Measurements from ENCODE around the gene KCNMB1. TPM values are rescaled to one million over a fixed set of nuclear protein-coding genes. Genes with fewer than 3 reads are reported as not detected.

Gene KCNMB1
- total RNA-seq, 6 experiments from 2014 or later = not detected

GRCh38 chr5:170327168-170327567, 62.0 kb downstream of the KCNMB1 start:
- Mint-ChIP-seq H3K27ac (no peak overlapping the region), H3K36me3 (ENCODE audit: low read depth) (no peaks in the 10 kb centered on the region), H3K9me3 (no peaks in the 10 kb centered on the region), H3K4me1 (ENCODE audit: low read depth) (peaks cover 5% of the 10 kb centered on the region; the same call in 1 of the 2 replicates), H3K4me3 (no peak overlapping the region), H3K27me3 (ENCODE audit: insufficient read depth) (no peaks in the 10 kb centered on the region)
- no peak for DNase-seq
- no peak for TF ChIP-seq CTCF (IDR thresholded peaks at IDR 0.05)

Other genes with a start within 250 kb of the KCNMB1 start
- gene C5orf58, start 156.4 kb downstream of the KCNMB1 start, total RNA-seq (2021; fragmentation: NEBNext Ultra II Directional; extraction: Animal tissue kit (Norgen Biotek cat#: 25700)) = not detected
- not detected for gene LCP2, start 91.6 kb downstream of the KCNMB1 start, total RNA-seq (2021; fragmentation: NEBNext Ultra II Directional; extraction: Animal tissue kit (Norgen Biotek cat#: 25700))
- not detected for gene KCNIP1, start 114.7 kb upstream of the KCNMB1 start, total RNA-seq (2021; fragmentation: NEBNext Ultra II Directional; extraction: Animal tissue kit (Norgen Biotek cat#: 25700))